Frontal cortex (tissue), 4 donors: ENCODE data around the gene MIPEP. TPM values are rescaled to one million over a fixed set of nuclear protein-coding genes. Genes with fewer than 3 reads are reported as not detected.
A peak's percentile ranks its signal among the peaks of the same experiment; 100 is the strongest.
"Not testable (repeated sequence)": the region's sequence is repeated elsewhere in the genome, so short reads cannot be mapped to it uniquely, and the experiment has no call there.

Source experiments
- DNase-seq, 2 donors: peaks; one replicate each; pipeline ENCODE4 v3.0.0; 2012; ENCODE audit warnings: low spot score in 2 of 2
- FAIRE-seq: peaks from 2 replicates; lab custom pipeline; 2012; peaks lifted over from hg19 to GRCh38; lab: Jason Lieb, UNC
- total RNA-seq: library from RNA; depleted of rRNA; stranded (reverse); fragments of >200 nt; gene quantifications from one replicate; pipeline ENCODE4 v1.2.3, GENCODE V29; 2014
- donor health status: control.
- donor health status: control.
- donor health status: control.

MIPEP gene
- total RNA-seq, 1 donor from 2014 or later, result 32.6 TPM

- DNase-seq, result not testable (repeated sequence)
Measured at GRCh38 chr13:23893791-23894190, 4.6 kb upstream of the MIPEP start.

GRCh38 chr13:23889615-23890607 lies 711 bp upstream of the MIPEP start:
- DNase-seq (peak in 1 of 2 donors; percentile 20), FAIRE-seq (no peak)

More at GRCh38 chr13:23893791-23894190, 4.6 kb upstream of the MIPEP start:
- FAIRE-seq, result not testable (repeated sequence)

- FAIRE-seq, DNase-seq: not testable (repeated sequence)
Measured at GRCh38 chr13:23884361-23884760, 4.8 kb downstream of the MIPEP start.

GRCh38 chr13:23883255-23883654 lies 5.9 kb downstream of the MIPEP start:
- no peak for DNase-seq
- FAIRE-seq, result no peak

- not testable (repeated sequence) for DNase-seq, FAIRE-seq
Measured at GRCh38 chr13:23881402-23881800, 7.8 kb downstream of the MIPEP start.

DNA sequence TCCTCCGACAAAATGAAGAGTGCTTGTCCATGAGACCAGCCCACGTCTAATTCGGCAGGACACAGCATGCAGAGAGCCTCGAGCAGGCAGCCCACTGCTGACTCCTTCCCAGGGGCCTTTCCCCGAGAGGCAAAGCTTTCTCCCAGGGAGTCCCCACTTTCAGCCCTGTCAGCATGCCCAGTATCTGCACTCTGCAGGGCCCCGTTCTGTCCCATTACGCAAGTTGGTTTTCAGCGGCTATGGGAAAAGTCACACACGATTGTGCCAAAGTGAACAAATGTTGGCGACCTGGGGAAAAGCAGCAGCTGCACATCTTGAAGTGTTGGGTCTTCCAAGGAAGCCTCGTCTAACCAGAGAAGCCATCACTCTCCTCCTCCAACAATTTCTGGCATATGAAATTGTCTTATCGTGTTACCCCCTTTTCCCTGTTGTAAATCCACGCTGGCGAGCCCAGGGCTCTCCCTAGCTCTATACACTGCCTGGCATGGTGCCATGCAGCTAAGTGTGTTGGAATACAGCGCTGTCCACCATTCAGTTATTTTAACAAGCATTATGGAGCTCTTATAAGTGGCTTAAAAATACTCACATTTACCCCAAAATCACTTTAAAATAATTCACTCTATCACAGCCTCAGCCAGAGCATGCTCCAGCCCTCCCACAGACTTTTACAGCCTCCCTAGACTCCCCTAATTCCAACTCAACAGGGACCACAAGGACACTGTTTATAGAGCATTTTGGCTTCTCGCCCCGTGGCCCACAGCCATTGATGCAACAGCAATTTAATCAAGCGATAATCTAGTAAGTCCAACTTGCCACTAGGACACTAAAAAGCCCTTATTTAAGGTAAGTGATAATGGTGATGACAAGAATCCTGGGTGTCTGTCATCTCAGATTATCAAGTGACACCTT lies 8.5 kb downstream of the MIPEP start:
- not testable (repeated sequence) for FAIRE-seq, DNase-seq

- DNase-seq, result no peak
- FAIRE-seq, result no peak
Measured at GRCh38 chr13:23877286-23877685, 11.9 kb downstream of the MIPEP start.

GRCh38 chr13:23876265-23876664 lies 12.9 kb downstream of the MIPEP start:
- DNase-seq, result no peak
- FAIRE-seq, result no peak

GRCh38 chr13:23871616-23872220 lies 17.5 kb downstream of the MIPEP start:
- FAIRE-seq (peak; percentile 96), DNase-seq (peak; percentile 22 to 40)

- DNase-seq, result no peak
- FAIRE-seq, result no peak
Measured at GRCh38 chr13:23870356-23871140, 18.7 kb downstream of the MIPEP start.

DNA sequence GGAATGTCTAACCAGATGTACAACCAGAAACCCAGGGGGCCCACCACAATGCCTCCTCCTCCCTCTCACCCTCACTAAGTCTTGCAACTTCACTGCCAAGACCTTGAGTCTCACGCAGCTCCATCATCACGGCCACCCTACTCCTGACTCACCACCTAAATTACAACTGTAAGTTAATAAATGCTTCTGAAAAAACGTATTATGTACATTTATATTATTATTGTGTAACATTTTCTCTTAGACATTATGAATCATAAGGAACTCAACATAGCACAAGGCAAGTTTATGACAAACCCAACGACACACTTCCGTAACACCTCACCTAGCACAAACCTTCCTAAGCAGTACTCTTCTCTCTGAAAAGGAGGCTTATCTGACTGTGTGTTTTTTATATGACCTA lies 20.7 kb downstream of the MIPEP start:
- DNase-seq (no peak), FAIRE-seq (no peak)

DNA sequence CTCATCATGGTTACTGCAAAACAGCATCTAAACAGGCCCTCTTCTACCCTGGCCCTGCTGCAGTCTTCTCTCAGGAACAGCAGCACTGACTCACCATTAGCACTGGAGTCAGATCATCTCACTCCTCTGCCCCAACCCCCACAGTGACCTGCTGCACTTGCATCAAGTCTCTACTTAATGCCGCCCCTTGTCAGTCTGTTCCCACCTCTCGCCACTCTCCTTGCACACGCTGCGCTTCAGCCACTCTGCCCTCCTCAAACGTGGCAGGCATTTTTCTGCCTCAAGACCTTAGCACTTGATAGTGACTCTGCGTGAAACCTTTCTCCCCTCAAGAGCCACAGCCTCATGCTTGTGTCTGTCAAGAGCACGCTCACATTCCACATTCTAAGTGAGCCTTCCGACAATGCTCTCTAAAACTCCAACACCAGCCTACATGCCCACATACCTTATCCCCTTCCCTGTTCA lies 22.1 kb downstream of the MIPEP start:
- DNase-seq (no peak), FAIRE-seq (no peak)

DNA sequence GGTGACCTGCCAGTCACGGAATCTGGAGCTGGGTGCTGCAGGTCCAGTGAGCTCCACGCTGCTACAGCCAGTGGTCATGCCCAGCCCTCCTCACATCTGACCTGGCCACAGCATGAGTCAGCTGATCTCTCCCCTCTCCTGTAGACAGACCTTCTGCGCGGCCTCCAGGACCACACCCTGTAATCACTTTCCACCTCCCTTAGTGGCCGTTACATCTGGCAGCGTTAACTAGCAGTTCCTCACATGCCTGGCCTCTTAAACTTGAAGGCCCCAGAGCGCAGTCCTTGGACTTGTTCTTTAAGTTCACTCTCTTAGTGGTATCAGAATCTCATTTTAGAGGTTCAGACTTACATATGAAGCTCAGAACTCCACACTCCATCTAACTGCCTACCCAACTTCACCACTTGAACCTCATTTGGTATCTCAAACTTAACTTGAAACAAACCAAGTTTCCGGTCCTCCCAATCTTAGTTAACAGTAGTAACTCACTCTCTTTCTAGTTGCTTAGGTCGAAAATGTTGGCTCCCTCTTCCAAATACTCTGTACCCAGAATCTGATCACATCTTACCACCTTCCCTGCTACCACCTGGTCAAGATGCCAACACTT lies 22.7 kb downstream of the MIPEP start:
- FAIRE-seq, result no peak
- DNase-seq, result no peak

DNA sequence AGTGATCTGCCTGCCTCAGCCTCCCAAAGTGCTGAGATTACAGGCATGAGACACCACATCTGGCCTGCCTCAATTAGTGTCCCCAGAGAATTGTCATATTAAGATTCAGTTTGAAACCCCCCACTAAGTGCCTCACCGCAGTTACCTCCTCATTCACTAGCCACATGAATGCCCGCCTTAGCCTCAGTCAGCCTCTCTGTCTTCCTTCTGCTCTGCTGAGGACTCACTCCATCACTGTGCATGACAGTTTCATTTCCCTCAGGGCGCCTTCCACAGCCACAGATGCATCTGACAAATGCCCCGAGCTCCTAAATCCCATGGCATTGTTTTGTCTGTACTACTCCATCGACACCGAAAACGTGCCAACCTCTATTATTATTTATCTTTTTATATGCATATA lies 23.3 kb downstream of the MIPEP start:
- FAIRE-seq (no peak), DNase-seq (no peak)

DNA sequence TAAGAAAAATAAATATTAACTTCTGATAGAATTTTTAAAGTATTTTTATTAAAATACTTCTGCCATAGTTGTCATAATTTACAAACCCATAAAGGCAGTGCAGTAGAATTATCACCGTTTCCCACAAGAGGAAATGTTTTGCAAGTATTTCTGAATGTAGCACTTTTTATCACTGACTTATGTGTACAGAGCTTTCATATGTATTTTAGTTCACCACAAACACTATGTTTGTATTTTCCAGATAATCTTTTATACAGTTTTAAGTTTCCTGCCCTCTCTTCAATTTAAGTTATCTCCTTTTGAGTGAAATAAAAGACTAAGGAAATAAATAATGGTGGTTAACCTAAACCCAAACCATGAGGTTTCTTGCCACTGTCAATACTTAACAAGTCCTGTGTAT lies 24.2 kb downstream of the MIPEP start:
- FAIRE-seq (no peak), DNase-seq (no peak)

GRCh38 chr13:23861310-23861709 lies 27.9 kb downstream of the MIPEP start:
- FAIRE-seq (no peak), DNase-seq (no peak)

GRCh38 chr13:23859904-23860303 lies 29.3 kb downstream of the MIPEP start:
- no peak for FAIRE-seq

GRCh38 chr13:23859455-23859854 lies 29.7 kb downstream of the MIPEP start:
- FAIRE-seq, result no peak

More at GRCh38 chr13:23859904-23860303, 29.3 kb downstream of the MIPEP start:
- no peak for DNase-seq

DNA sequence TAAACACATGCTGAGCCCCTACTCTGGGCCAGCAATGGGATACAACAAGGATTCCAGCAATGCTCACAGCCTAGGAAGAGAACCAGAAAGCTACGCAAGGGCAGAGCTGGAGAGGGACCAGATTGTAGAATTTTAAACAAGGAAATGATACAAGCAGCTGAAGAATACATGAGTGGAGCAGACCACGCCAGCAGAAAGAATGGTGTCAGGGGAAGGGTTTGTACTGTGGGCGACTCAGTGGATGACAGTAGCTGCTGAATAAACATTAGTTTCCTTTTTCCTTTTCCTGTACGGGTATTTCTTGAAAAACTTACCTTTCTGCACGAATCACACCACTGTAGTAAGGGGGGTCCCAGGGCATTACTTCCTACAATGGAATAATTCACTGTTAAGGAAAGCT lies 30.7 kb downstream of the MIPEP start:
- FAIRE-seq (no peak), DNase-seq (no peak)

More at GRCh38 chr13:23859455-23859854, 29.7 kb downstream of the MIPEP start:
- DNase-seq, result no peak
